ENCODE data around the gene MGLL. TPM values are rescaled to one million over a fixed set of nuclear protein-coding genes. Genes with fewer than 3 reads are reported as not detected.

Gene MGLL
- total RNA-seq, 1 experiment from 2014 or later: 31.2 TPM

- no peak for DNase-seq (ENCODE audit: low spot score)
Measured at GRCh38 chr3:127758013-127758412, 64.3 kb downstream of the MGLL start.

GRCh38 chr3:127755305-127755681 is 67.0 kb downstream of the MGLL start:
- DNase-seq (ENCODE audit: low spot score): no peak

- DNase-seq (ENCODE audit: low spot score): no peak
Measured at GRCh38 chr3:127754411-127755304, 67.7 kb downstream of the MGLL start.

GRCh38 chr3:127753898-127754410 is 68.4 kb downstream of the MGLL start:
- no peak for DNase-seq (ENCODE audit: low spot score)

GRCh38 chr3:127753338-127753737 is 69.0 kb downstream of the MGLL start:
- DNase-seq (ENCODE audit: low spot score): no peak

GRCh38 chr3:127751782-127752181 is 70.5 kb downstream of the MGLL start:
- DNase-seq (ENCODE audit: low spot score): no peak

- DNase-seq (ENCODE audit: low spot score): no peak
Measured at GRCh38 chr3:127751163-127751621, 71.1 kb downstream of the MGLL start.

- peak; percentile 79 for DNase-seq (ENCODE audit: low spot score)
Measured at GRCh38 chr3:127750226-127751031, 71.9 kb downstream of the MGLL start.

- peak; percentile 31 for DNase-seq (ENCODE audit: low spot score)
Measured at GRCh38 chr3:127749787-127750225, 72.5 kb downstream of the MGLL start.

- DNase-seq (ENCODE audit: low spot score): no peak
Measured at GRCh38 chr3:127749361-127749760, 73.0 kb downstream of the MGLL start.

- no peak for DNase-seq (ENCODE audit: low spot score)
Measured at GRCh38 chr3:127748754-127749327, 73.5 kb downstream of the MGLL start.

- DNase-seq (ENCODE audit: low spot score): peak; percentile 97
Measured at GRCh38 chr3:127747751-127748521, 74.4 kb downstream of the MGLL start.

- DNase-seq (ENCODE audit: low spot score): no peak
Measured at GRCh38 chr3:127747066-127747465, 75.2 kb downstream of the MGLL start.

GRCh38 chr3:127746400-127747057 is 75.8 kb downstream of the MGLL start:
- DNase-seq (ENCODE audit: low spot score): peak; percentile 85

GRCh38 chr3:127745656-127746399 is 76.5 kb downstream of the MGLL start:
- no peak for DNase-seq (ENCODE audit: low spot score)

GRCh38 chr3:127744875-127745274 is 77.4 kb downstream of the MGLL start:
- no peak for DNase-seq (ENCODE audit: low spot score)

GRCh38 chr3:127744253-127744815 is 78.0 kb downstream of the MGLL start:
- no peak for DNase-seq (ENCODE audit: low spot score)

- no peak for DNase-seq (ENCODE audit: low spot score)
Measured at GRCh38 chr3:127743351-127744252, 78.7 kb downstream of the MGLL start.

GRCh38 chr3:127742580-127742979 is 79.7 kb downstream of the MGLL start:
- no peak for DNase-seq (ENCODE audit: low spot score)
